Stimulated activated CD4-positive, alpha-beta T cell treated with anti-CD3 and anti-CD28 coated beads, Interleukin-2, amount 100 ng/mL, for 48 hours (primary cell): ENCODE data around the gene TPRG1L.

Experiments used
- DNase-seq, 2 donors: peaks; one replicate each; pipeline ENCODE4 v3.0.0-alpha.2; 2020

Gene TPRG1L

GRCh38 chr1:3630161-3630611 lies 5.4 kb downstream of the TPRG1L start:
- no peak for DNase-seq

GRCh38 chr1:3630914-3631313 lies 6.1 kb downstream of the TPRG1L start:
- DNase-seq = no peak

GRCh38 chr1:3631320-3632260 lies 6.8 kb downstream of the TPRG1L start:
- DNase-seq = no peak

- DNase-seq = no peak
Observed at GRCh38 chr1:3632298-3632697, 7.5 kb downstream of the TPRG1L start.

- DNase-seq = no peak
Observed at GRCh38 chr1:3632716-3633343, 8.0 kb downstream of the TPRG1L start.

DNA sequence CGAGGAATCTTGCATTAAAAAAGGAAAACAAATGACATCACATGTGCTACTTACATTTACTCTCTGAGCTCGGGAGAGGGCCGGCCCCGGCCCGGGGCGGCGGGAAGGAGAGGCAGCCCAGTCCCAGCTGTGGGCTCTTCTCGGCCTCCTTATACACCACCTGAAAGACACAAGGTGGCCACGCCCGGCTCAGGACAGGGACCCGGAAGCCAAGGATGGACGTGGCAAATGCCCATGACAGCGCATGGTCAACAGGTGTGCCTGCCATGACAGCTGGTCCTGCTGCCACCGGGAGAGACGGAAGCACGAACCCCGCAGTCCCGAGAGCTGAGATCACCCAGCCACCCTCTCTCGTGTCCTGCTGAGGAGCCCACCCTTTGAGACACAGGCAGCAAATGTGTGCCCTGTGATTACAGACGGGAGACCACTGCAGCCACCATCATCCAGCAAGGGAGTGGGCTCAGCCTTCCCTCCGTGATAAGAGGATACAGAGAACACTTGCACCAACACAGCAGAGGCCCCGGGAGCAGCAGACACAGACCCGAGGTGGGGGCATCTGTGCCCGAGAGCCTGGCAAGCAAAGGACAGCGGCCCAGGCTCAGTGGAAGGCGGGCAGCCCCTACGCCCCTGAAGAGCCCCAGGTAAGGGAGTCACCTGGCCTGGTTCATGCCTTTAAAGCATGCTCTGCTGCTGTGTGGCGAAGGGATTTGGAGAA lies 8.7 kb downstream of the TPRG1L start:
- DNase-seq = no peak

- DNase-seq = no peak
Observed at GRCh38 chr1:3634059-3634800, 9.4 kb downstream of the TPRG1L start.

DNA sequence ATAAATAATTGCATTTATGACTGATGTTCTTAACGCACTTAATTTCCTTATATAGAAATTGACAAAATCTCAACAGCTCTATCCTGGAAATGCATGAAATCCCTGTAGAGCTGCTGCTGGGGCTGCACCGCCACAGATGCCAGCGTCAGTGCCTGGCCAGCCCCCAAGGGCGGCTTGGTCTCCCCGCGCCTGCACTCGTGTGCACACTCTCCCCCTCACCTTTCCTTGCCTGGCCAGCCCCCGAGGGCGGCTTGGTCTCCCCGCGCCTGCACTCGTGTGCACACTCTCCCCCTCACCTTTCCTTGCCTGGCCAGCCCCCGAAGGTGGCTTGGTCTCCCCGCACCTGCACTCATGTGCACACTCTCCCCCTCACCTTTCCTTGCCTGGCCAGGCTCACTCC lies 11.3 kb downstream of the TPRG1L start:
- DNase-seq = no peak

DNA sequence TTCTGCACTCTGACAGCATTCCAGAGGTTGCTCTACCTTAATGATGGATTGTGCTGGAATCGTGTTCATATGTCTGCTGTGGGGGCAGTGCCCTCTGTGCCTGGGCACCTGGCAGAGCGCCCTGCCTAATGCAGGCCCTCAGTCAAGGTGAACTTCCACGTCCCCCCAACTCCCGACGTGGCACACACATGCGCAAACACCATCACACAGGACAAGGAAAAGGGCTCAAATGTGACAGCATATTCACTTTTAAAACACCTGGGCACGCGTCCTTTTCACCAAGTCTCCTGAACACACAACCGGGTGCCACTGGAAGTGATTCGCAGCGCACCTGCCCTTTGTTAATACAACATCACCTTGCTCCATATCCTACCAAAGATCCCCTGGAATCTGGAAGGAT lies 11.7 kb downstream of the TPRG1L start:
- no peak for DNase-seq

DNA sequence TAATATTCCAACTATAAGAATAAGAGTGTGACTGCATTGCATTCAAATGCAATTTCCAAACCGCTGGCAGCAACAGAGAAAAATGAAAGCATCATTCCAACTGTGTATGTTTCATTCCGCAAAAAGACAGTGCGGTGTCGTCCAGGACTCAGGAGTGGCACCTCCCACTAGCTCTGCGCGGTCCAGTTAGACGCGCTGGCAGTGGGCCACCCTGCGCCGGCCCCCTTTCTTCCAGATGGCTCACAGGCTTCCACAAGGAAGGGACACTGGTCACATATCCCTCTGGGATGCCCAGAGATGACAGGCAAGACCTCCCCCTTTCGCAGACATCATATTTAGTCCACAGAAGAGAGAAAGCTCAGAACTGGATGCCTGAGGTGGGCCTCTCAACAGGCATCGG lies 13.2 kb downstream of the TPRG1L start:
- DNase-seq = no peak

GRCh38 chr1:3638676-3639075 lies 13.9 kb downstream of the TPRG1L start:
- no peak for DNase-seq

GRCh38 chr1:3639397-3639911 lies 14.6 kb downstream of the TPRG1L start:
- no peak for DNase-seq

DNA sequence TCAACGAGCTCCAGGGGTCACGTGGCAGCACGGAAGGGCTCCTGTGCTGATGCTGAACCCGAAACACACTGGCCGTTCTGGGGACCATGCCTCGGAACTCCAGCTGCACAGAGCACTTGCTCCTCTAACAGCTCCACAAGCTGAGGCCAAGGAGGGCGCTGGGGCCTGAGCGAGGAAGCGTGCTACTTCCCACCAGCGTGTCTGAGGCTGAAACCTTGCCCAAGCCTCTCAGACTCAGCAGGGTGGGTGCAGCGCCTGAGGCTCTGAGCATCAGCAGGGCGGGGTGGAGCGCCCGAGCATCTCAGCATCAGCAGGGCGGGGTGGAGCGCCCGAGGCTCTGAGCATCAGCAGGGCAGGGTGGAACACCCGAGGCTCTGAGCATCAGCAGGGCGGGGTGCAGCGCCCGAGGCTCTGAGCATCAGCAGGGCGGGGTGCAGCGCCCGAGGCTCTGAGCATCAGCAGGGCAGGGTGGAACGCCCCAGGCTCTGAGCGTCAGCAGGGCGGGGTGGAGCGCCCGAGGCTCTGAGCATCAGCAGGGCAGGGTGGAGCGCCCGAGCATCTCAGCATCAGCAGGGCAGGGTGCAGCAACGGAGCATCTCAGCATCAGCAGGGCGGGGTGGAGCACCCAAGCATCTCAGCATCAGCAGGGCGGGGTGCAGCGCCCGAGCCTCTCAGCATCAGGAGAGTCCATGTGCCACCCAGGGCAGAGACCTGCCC lies 15.5 kb downstream of the TPRG1L start:
- no peak for DNase-seq

- no peak for DNase-seq
Observed at GRCh38 chr1:3641046-3641760, 16.4 kb downstream of the TPRG1L start.

- no peak for DNase-seq
Observed at GRCh38 chr1:3641816-3642215, 17.0 kb downstream of the TPRG1L start.

DNA sequence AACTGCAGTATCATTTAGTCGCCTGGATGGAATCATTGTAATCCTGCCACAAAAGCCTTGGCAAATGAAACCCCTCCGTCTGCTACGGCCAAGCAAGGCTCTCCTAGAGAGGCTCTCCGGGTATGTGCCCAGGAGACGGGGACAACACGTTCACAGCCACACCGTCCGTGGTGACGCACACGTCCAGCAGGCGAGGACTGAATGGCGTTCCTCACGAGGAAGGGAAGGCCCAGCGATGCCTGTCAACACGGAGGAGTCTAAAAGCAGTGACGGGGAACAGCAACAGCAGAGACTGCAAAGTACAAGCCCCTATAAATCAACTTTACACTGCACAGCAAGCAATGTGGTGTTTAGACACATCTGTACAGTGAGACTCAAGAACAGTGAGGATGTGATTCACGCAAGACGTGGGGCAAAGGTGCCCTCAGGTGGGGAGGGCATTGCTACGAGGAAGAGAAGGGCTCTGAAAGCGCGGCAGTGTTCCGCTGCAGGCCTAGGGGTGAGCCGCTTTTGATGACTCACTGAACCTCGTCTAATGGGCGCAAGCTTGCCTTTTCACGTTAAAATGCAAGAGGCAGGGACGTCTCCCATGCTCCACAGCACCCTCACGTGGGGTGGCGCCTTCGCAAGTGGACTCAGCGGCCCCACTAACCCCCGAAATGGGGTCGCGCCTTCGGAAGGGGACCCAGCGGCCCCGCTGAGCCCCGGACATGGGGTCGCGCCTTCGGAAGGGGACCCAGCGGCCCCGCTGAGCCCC lies 18.3 kb downstream of the TPRG1L start:
- DNase-seq = no peak

GRCh38 chr1:3644273-3644672 lies 19.5 kb downstream of the TPRG1L start:
- DNase-seq = no peak

DNA sequence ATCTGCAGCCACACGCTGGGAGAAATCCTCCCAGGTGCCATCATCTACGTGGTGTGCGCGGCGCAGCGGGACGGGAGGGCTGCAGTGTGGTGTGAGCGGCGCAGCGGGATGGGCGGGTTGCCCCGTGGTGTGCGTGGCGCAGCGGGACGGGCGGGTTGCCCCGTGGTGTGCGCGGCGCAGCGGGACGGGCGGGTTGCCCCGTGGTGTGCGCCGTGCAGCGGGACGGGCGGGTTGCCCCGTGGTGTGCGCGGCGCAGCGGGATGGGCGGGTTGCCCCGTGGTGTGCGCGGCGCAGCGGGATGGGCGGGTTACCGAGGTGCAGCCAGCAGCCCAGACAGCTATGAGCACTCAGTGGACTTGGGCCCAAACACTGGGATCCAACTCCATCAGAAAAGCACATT lies 20.4 kb downstream of the TPRG1L start:
- no peak for DNase-seq

DNA sequence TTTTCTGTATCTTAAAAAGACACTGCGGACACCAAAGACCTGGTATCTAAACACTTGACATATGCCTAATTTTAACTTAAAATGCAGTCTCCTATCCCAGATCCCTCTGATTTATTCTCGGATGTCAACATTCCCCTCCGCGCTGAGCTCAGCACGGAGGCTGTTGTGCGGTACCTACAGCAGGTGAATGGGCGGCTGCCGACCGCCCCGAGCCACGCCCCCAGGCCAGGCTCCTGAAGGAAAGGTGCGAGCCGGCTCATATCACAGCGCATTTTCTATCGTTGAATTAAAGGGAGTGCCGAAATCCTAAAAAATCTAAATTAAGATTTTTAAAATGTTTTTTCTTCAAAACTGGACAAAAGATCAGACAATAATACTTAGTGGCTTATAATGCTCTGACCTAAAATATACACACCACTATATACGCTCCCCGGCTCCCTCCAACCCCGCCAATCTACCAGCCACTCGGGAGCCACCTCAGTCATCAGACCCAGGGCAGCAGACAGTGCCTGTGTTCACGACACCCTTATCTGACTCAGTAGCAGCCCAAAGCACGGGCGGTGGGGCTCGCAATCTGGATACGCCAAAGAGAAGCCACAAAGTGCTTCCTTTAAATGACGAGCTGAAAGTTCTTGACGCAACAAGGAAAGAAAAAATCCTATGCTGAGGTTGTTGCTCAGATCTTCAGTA lies 21.0 kb downstream of the TPRG1L start:
- DNase-seq = no peak

GRCh38 chr1:3646596-3646995 lies 21.8 kb downstream of the TPRG1L start:
- no peak for DNase-seq
